Fibroblast of the conjunctiva (primary cell): Measurements from ENCODE around the gene SIAH1.
"Not testable (repeated sequence)": the region's sequence is repeated elsewhere in the genome, so short reads cannot be mapped to it uniquely, and the experiment has no call there.

Source experiments
- DNase-seq: peaks from one replicate; pipeline ENCODE4 v3.0.0-alpha.2; 2010; ENCODE audit warnings: low read depth

The SIAH1 gene

GRCh38 chr16:48385253-48386150, at the start of gene SIAH1:
TSS of gene SIAH1 (minus strand) at chr16:48385413. CDS start at chr16:48362428, 22,985 bp downstream.
- DNase-seq, result no peak

- peak; percentile 44 for DNase-seq
Observed at GRCh38 chr16:48434653-48435317, 49.6 kb upstream of the SIAH1 start.

GRCh38 chr16:48433850-48434530, 48.8 kb upstream of the SIAH1 start:
- DNase-seq, result no peak

GRCh38 chr16:48433116-48433849, 48.1 kb upstream of the SIAH1 start:
- no peak for DNase-seq

- no peak for DNase-seq
Observed at GRCh38 chr16:48432136-48432535, 46.9 kb upstream of the SIAH1 start.

- DNase-seq, result no peak
Observed at GRCh38 chr16:48430890-48431289, 45.7 kb upstream of the SIAH1 start.

GRCh38 chr16:48426244-48427141, 41.3 kb upstream of the SIAH1 start:
- DNase-seq, result no peak

GRCh38 chr16:48422537-48422936, 37.3 kb upstream of the SIAH1 start:
- DNase-seq, result no peak

- no peak for DNase-seq
Observed at GRCh38 chr16:48421741-48422140, 36.5 kb upstream of the SIAH1 start.

- no peak for DNase-seq
Observed at GRCh38 chr16:48420437-48420836, 35.2 kb upstream of the SIAH1 start.

GRCh38 chr16:48416617-48417016, 31.4 kb upstream of the SIAH1 start:
- not testable (repeated sequence) for DNase-seq

GRCh38 chr16:48413272-48413671, 28.1 kb upstream of the SIAH1 start:
- no peak for DNase-seq

- peak; percentile 81 for DNase-seq
Observed at GRCh38 chr16:48409839-48410632, 24.8 kb upstream of the SIAH1 start.

- no peak for DNase-seq
Observed at GRCh38 chr16:48408688-48409087, 23.5 kb upstream of the SIAH1 start.

- DNase-seq, result no peak
Observed at GRCh38 chr16:48405907-48406306, 20.7 kb upstream of the SIAH1 start.

- no peak for DNase-seq
Observed at GRCh38 chr16:48405153-48405552, 19.9 kb upstream of the SIAH1 start.

- not testable (repeated sequence) for DNase-seq
Observed at GRCh38 chr16:48402547-48402946, 17.3 kb upstream of the SIAH1 start.

- no peak for DNase-seq
Observed at GRCh38 chr16:48395375-48395774, 10.2 kb upstream of the SIAH1 start.

- DNase-seq, result no peak
Observed at GRCh38 chr16:48394355-48394703, 9.1 kb upstream of the SIAH1 start.
